NCI-H1417 (cell line): ENCODE results near the gene CPLX4.
A peak's percentile ranks its signal among the peaks of the same experiment; 100 is the strongest.

ENCODE experiments used
- DNase-seq, 3 experiments: peaks; one replicate each; lab custom pipeline; 2025; lab: John Stamatoyannopoulos, UW

The CPLX4 gene

GRCh38 chr18:59306640-59307039, 11.8 kb downstream of the CPLX4 start:
- no peak for DNase-seq

GRCh38 chr18:59305295-59305694, 13.2 kb downstream of the CPLX4 start:
- no peak for DNase-seq

- DNase-seq: peak in 2 of 3 experiments; percentile 77 to 86
Measured at GRCh38 chr18:59303656-59304195, 14.7 kb downstream of the CPLX4 start.

DNA sequence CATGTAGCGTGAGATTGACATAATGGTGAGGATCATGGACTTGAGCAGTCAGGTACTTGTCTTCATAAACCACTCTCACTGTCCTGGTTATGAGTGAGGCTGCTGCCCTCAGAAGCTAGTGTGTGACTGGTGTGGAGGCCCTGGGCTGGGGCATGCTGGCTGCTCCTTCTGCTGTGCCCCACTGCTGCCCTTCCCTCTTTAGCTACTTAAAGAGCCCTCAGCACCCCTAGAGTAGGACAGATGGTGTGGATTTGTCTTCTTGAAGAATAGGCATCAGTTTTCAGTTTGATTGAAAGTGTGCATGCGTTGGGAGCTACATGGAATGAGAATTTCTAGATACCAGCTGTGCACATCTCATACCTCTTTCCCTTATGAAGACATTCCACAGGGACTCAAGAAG, 15.4 kb downstream of the CPLX4 start:
- DNase-seq: no peak

GRCh38 chr18:59301929-59302328, 16.5 kb downstream of the CPLX4 start:
- DNase-seq: no peak

- no peak for DNase-seq
Measured at GRCh38 chr18:59300676-59301285, 17.7 kb downstream of the CPLX4 start.

DNA sequence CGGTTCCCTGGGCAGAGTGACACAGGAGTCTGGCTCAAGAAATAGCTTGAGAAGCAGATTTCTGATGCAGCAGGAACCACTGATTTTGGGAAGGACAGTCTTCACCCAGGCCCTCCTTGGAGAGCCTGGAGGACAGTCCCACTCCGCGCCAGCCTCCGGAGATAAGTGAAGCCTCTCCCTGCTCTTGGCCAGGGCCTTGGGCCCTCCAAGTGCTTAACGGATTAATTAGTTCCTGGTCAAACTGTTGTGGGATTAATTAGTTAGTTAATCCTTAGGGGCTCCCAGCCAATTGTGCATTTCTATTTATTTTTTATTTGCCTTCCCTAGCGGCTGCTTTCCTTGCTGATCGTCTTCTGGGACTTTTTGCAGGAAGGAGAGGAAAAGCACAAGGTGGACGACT, 19.6 kb downstream of the CPLX4 start:
- no peak for DNase-seq

DNA sequence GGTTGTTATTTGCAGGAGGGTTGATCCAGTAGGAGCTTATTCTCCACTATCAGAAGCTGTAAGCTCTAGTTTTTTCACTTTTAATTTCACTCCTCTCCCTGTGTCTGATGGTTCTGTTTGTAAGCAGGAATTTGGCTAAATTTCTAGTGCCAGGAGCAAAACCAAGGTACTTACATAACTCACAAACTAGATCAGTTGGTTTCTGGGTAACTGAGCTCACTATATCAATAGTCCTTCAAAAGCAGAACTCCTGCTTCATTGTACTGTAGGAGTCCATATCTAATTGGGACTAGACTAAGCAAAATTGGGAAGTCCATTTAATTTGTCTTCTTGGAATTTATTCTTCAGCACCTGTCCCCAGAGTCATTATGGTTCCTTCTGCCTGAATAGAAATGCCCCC, 25.1 kb downstream of the CPLX4 start:
- no peak for DNase-seq

DNA sequence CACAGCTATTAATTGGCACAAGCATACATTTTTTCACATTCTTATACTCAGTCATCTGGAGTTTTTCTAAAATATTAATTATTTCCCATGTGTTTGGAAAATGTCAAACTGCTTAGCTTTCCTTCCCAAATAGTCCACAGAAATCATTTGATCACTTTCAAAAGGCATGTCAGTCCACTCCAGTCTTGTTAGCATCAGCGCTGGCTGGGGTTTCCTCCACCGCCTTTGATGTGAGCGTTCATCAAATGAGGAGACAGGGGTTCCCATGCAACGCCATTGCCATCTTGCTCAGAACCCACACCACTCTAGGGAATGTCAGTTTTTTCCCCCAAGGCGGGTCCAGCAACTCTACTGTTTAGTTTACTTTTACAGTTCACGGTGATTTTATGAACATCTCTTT, 32.1 kb downstream of the CPLX4 start:
- no peak for DNase-seq

GRCh38 chr18:59282341-59282740, 36.1 kb downstream of the CPLX4 start:
- no peak for DNase-seq

GRCh38 chr18:59279722-59280121, 38.7 kb downstream of the CPLX4 start:
- no peak for DNase-seq

- no peak for DNase-seq
Measured at GRCh38 chr18:59279193-59279592, 39.3 kb downstream of the CPLX4 start.

- DNase-seq: no peak
Measured at GRCh38 chr18:59278793-59279192, 39.7 kb downstream of the CPLX4 start.

GRCh38 chr18:59276047-59276446, 42.4 kb downstream of the CPLX4 start:
- peak in 1 of 3 experiments; percentile 22 for DNase-seq

GRCh38 chr18:59275406-59275949, 43.0 kb downstream of the CPLX4 start:
- DNase-seq: peak in 1 of 3 experiments; percentile 24

GRCh38 chr18:59274533-59274928, 43.9 kb downstream of the CPLX4 start:
- DNase-seq: no peak

GRCh38 chr18:59273759-59274532, 44.5 kb downstream of the CPLX4 start:
- DNase-seq: no peak

DNA sequence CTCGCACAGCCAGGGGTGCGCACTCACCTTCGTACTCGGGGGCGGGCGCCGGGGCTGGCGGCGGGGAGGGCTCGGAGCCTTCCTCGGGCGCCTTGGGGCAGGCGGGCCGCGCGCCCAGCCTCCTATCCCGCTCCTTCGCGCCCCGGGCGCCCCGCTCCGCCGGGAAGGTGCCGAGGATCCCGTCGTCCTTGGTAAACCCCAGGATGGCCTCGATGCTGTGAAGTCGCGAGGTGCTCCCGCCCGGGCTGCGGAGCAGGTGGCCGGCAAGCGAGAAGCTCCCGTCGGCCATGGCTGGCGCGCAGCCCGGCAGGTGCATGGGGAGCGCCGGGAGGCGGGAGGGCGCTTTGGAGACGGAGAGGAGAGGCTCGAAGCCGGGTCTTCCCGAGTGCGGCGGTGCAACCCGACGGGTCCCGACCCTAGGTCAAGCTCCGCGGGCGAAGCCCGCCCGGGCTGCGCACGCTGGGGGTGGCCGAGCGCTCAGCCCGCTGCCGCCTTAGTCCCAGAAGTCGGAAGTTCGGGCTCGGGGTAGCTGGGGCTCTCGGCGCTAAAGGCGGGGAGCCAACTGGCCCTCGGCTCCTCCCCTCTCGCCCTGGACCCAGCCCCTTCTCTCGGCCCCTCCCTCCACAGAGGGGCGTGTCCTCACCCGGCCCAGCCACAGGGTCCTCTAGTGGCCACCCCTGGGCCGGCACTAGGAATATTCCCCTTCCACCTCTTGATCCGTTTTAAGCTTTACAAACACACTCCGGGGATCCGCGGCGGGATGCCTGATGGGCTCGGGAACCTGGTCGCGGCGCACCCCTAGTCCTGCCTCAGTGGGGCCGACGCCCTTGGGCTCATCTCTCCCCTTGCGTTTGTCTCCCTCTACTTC, 45.3 kb downstream of the CPLX4 start, which contains the start of gene RAX:
TSS of gene RAX (minus strand) at position 564 of the 868 bp plus-strand sequence. CDS start at position 316, 248 bp downstream.
- DNase-seq: no peak

- DNase-seq: no peak
Measured at GRCh38 chr18:59272221-59272888, 46.1 kb downstream of the CPLX4 start.

- DNase-seq: no peak
Measured at GRCh38 chr18:59271606-59272220, 46.7 kb downstream of the CPLX4 start.

DNA sequence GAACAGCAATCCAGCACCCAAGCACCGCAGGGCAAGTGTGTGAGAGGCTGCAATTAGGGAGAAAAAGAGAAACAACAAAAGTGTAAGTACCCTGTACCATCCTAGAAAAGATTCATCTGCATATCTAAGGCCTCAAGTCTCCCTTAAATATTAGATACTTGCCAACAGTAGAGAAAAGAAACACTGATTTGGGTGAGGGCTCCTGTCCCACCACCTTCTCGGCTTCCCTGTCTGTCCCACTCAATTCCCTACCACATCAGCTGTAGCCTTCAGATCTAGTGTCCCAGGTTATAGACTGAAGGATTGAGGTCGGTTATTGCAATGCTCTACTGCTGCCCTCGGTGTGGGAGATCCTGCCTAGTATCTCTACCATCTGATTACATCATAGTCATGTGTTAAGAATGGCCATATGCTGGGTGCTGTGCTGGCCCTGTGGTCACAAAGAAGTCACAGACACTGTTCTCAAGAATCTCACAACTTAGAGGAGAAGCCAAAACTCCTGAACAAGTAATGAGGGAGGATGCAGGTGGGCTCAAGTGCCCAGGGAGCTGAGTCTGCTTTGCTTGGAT, 47.7 kb downstream of the CPLX4 start:
- DNase-seq: no peak
